ENCODE data around the gene ANKS3. TPM values are rescaled to one million over a fixed set of nuclear protein-coding genes. Genes with fewer than 3 reads are reported as not detected.

Gene ANKS3
- total and polyA plus RNA-seq, 2 of the 8 experiments (the other 6 are each of a cell fraction or from before 2014, with no cell fraction given), result 15.5 to 23.9 TPM

DNA sequence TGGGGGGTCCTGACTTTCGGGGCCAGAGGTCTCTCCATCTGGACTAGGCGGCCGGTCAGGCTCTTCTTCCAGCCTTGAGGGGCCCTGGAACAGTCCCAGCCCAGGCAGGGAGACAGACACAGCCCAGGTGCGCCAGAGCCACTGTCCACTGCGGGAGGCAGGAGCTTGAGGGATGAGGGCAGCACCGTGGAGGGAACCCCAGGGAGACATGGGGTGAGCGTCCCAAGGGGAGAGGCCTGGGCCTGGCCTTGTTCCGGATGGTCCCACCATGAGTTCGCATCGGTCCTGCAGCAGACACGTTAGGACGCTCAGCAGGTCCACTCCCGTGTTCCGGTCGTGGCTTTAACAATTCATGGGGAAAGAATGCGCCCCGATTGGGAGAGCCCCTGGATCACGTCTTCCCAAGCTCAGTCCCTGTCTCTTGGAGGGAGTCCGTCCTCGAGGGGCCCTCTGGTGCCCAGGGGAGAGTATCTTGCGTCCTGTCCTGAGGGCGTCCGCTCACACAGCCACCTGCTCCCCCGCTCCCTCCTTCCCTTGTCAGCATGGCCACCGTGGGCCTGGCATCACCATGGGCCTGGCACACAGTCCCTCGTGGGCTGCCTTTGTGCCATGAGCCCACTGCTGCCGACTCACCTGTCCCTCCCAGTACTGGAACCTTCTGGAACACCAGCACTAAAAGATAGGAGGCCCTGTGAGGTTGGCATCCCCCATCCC is 47.4 kb downstream of the ANKS3 start:
- Histone ChIP-seq H2BK15ac (ENCODE audit: low read length) (no peak overlapping the region), H3K36me3 (ENCODE audit: control insufficient read depth in 2 of 4, insufficient read depth in 4 of 4, low read length in 3 of 4) (peaks cover 2 to 14% (median 7%) of the 10 kb centered on the region in 4 experiments; a peak in 5 of 8 replicates), H3K4ac (replicated peaks; ENCODE audit: insufficient read length, low read depth, low read length) (no peak overlapping the region), H4K5ac (ENCODE audit: insufficient read length, low read depth, low read length) (no peak overlapping the region), H3K4me2 (ENCODE audit: insufficient read depth in 1 of 2, low read depth in 2 of 2, low read length in 2 of 2) (no peak overlapping the region), H3K79me2 (ENCODE audit: control insufficient read depth in 1 of 2, insufficient read depth in 2 of 2, low read length in 2 of 2) (no peaks in the 10 kb centered on the region), H2BK20ac (ENCODE audit: low read length) (no peak overlapping the region), H3K4me1 (replicated peaks in 1 of 4; ENCODE audit: control insufficient read depth in 3 of 4, insufficient read depth in 4 of 4, low read length in 3 of 4) (no peaks in the 10 kb centered on the region), H3K27me3 (replicated peaks in 1 of 4; ENCODE audit: control insufficient read depth in 3 of 4, extremely low read depth in 1 of 4, insufficient read depth in 3 of 4, low read length in 3 of 4) (no peaks in the 10 kb centered on the region), H3K4me3 (ENCODE audit: extremely low read depth in 1 of 4, insufficient read depth in 2 of 4, low read depth in 3 of 4, low read length in 4 of 4) (no peak overlapping the region), H4K91ac (replicated peaks; ENCODE audit: insufficient read length, low read length) (no peak overlapping the region), H3K14ac (ENCODE audit: insufficient read length) (no peak overlapping the region), H2BK120ac (replicated peaks; ENCODE audit: low read depth, low read length) (no peak overlapping the region), H4K8ac (ENCODE audit: extremely low read depth, insufficient read depth, low read length) (no peak overlapping the region), H3K79me1 (ENCODE audit: low read depth, low read length) (no peaks in the 10 kb centered on the region), H2AK5ac (ENCODE audit: low read depth, low read length) (no peak overlapping the region), H3K56ac (replicated peaks; ENCODE audit: insufficient read length, low read depth, low read length) (no peak overlapping the region), H2AFZ (ENCODE audit: low read length) (no peak overlapping the region), H4K20me1 (replicated peaks in 1 of 2; ENCODE audit: control insufficient read depth in 1 of 2, insufficient read depth in 2 of 2, low read length in 2 of 2) (peaks cover 0 to 5% of the 10 kb centered on the region in 2 experiments), H3K23ac (ENCODE audit: insufficient read length) (no peak overlapping the region), H3K9me3 (ENCODE audit: insufficient read depth in 2 of 2, low read depth in 1 of 2, low read length in 1 of 2) (no peaks in the 10 kb centered on the region), H3K27ac (ENCODE audit: low read depth, low read length) (no peak overlapping the region), H3K18ac (ENCODE audit: extremely low read depth, low read length) (no peak overlapping the region), H2BK12ac (ENCODE audit: low read depth, low read length) (no peak overlapping the region), H2BK5ac (ENCODE audit: low read depth, low read length) (no peak overlapping the region), H3K9ac (replicated peaks in 1 of 4; ENCODE audit: extremely low read depth in 1 of 4, low read depth in 3 of 4, low read length in 3 of 4) (no peak overlapping the region), H3K23me2 (ENCODE audit: low read depth, low read length) (no peaks in the 10 kb centered on the region)
- no peak for DNase-seq (ENCODE audit: low read depth in 1 of 2, low spot score in 2 of 2)
- POLR2A ChIA-PET (ENCODE audit: partially characterized antibody), result interaction anchor here (0.6 to 1.2 kb wide), 2 partner anchors 70 to 245 kb away, joined by 3 read pairs; no protein-coding TSS in a partner anchor
- FAIRE-seq, result no peak
- CTCF ChIA-PET (ENCODE audit: partially characterized antibody), result interaction anchor here (0.6 to 1.9 kb wide), 8 partner anchors 9 to 176 kb away, joined by 3 to 10 read pairs (median 4); no protein-coding TSS in a partner anchor
- 88% methylated on average over 25 of the region's 27 CpGs; no CpG with 5 or more reads in 1 of the 2 experiments for WGBS, 2 experiments (ENCODE audit: extremely low coverage in 1 of 2, insufficient coverage in 1 of 2, insufficient read length in 1 of 2, insufficient replicate concordance in 2 of 2, low coverage in 1 of 2, low lambda C conversion rate in 2 of 2, missing lambda C conversion rate in 1 of 2)
- no peak for TF ChIP-seq SIRT6 (IDR thresholded peaks at IDR 0.05; ENCODE audit: low read length)
- TF ChIP-seq TAF7 (optimal IDR thresholded peaks at IDR 0.05; ENCODE audit: borderline replicate concordance, low read depth, low read length), result no peak
- no peak for TF ChIP-seq GABPA (IDR thresholded peaks at IDR 0.05; ENCODE audit: borderline replicate concordance, insufficient read depth, low read length)
- no peak for TF ChIP-seq EP300 (IDR thresholded peaks at IDR 0.05; ENCODE audit: borderline replicate concordance in 1 of 2, low read depth in 2 of 2, low read length in 2 of 2)
- TF ChIP-seq BCL11A (IDR thresholded peaks at IDR 0.05; ENCODE audit: low read depth in 2 of 2, low read length in 2 of 2), result no peak
- no peak for TF ChIP-seq SRF (IDR thresholded peaks at IDR 0.05; ENCODE audit: low read depth, low read length)
- no peak for TF ChIP-seq PHF8 (conservative IDR thresholded peaks at IDR 0.05; ENCODE audit: low read depth, low read length)
- no peak for TF ChIP-seq SP4 (IDR thresholded peaks at IDR 0.05; ENCODE audit: low read length)
- no peak for TF ChIP-seq SUZ12 (IDR thresholded peaks at IDR 0.05; ENCODE audit: low read length)
- no peak for TF ChIP-seq E2F6 (IDR thresholded peaks at IDR 0.05)
- TF ChIP-seq BRCA1 (IDR thresholded peaks at IDR 0.05; ENCODE audit: low read depth, low read length), result no peak

Measured in H1 (cell line).